GM20000 (cell line): ENCODE results near the gene PADI1.

Source experiments
- DNase-seq: peaks from one replicate; pipeline ENCODE4 v3.0.0; 2012; ENCODE audit warnings: low spot score
- TF ChIP-seq, protein P1 (sequence below): IDR thresholded peaks from 2 replicates; pipeline ENCODE4 v1.5.1; 2012; ENCODE audit warnings: mild to moderate bottlenecking, control low read depth; ENCODE audit errors: extremely low read depth, missing control alignments

PADI1 gene

DNA sequence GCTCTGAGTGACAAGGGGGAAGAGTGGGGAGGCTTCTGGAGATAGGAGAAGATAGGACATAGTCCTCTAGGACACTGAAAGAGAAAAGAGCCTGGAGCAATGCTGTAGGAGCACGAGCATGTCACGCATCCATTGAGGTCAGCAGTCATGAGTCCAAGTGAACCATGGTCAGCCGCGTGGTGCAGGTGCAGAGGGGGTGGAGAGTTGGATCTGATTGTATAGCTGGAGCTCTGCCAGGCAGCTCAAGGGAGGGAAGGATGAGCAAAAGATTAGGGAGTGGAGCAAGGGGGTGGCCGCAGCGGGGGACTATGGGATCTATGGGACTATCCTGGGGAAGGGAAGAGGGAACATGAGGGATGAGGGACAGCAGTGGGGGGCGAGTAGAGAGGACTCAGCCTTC, 14.0 kb downstream of the PADI1 start:
- TF ChIP-seq, protein P1, sequence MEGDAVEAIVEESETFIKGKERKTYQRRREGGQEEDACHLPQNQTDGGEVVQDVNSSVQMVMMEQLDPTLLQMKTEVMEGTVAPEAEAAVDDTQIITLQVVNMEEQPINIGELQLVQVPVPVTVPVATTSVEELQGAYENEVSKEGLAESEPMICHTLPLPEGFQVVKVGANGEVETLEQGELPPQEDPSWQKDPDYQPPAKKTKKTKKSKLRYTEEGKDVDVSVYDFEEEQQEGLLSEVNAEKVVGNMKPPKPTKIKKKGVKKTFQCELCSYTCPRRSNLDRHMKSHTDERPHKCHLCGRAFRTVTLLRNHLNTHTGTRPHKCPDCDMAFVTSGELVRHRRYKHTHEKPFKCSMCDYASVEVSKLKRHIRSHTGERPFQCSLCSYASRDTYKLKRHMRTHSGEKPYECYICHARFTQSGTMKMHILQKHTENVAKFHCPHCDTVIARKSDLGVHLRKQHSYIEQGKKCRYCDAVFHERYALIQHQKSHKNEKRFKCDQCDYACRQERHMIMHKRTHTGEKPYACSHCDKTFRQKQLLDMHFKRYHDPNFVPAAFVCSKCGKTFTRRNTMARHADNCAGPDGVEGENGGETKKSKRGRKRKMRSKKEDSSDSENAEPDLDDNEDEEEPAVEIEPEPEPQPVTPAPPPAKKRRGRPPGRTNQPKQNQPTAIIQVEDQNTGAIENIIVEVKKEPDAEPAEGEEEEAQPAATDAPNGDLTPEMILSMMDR, result no peak
- no peak for DNase-seq

- TF ChIP-seq, protein P1, result no peak
- no peak for DNase-seq
Measured at GRCh38 chr1:17220287-17220686, 15.4 kb downstream of the PADI1 start.

DNA sequence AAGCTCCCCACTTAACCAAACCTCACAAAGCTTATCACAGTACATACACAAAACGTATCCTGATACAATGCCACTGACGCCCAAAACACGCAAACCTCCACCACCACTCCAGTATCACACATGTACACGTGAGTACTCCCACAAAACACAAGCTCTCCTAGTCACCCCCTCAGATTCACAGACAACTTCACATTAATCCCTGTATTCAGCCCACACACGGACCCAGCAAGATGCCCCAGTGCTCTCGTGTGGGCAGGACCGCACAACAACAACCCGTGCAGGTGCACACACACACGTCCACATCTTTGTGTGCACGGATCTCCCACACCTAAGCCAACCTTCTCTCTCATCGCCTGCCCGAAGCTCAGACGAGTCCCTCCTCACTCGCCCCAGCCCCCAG, 17.6 kb downstream of the PADI1 start:
- no peak for DNase-seq
- TF ChIP-seq, protein P1, result no peak

DNA sequence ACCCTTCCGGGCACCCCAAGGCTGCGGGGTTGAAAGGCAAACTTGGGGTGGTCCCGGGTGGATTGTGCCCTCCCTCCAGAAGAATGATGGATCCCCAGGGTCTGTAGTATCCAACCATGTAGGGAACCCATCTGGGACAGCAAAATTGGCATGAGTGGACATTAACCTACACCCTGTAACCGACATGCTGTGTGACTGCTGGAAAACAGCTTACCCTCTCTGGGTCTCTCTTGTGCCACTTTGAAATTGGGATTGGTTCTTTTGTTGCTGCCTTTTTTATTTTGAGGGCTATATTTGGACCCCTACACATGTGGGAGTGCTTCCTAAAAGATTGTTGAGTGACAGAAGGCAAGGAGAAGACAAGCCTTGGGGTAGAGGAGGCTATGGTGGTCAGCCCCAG, 19.5 kb downstream of the PADI1 start:
- no peak for DNase-seq

DNA sequence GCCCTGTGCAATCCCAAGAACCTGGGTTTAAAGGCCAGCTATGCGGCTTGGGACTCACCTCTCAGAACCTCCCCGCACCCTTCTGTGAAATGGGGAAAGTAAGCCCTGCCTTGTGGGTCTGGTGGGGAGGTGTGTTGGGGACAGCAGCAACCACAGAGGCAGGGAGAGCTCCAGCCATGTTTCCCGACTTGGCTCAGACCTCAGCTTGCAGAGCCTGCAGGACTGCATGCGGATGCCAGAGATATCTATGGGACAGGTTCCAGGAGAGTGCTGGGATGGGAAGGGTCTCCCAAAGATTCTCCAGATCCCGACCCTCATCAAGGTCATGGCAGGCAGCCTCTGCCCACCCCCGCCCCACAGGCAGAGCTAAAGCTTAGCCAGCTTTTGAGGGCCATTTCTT, 20.2 kb downstream of the PADI1 start:
- TF ChIP-seq, protein P1, result no peak
- no peak for DNase-seq

More for the DNA sequence above, 19.5 kb downstream of the PADI1 start:
- TF ChIP-seq, protein P1, result no peak

GRCh38 chr1:17227358-17227915, 22.5 kb downstream of the PADI1 start:
- TF ChIP-seq, protein P1, result no peak
- DNase-seq, result no peak

- no peak for DNase-seq
- TF ChIP-seq, protein P1, result no peak
Measured at GRCh38 chr1:17228619-17229018, 23.7 kb downstream of the PADI1 start.
